Measurements from ENCODE around the gene ABI1.

- TF ChIP-seq CTCF (IDR thresholded peaks at IDR 0.05; ENCODE audit: low read length) (no peak), EZH2 (optimal IDR thresholded peaks at IDR 0.05; ENCODE audit: low read depth, low read length) (no peak)
Measured at GRCh38 chr10:26779176-26779860, 81.4 kb downstream of the ABI1 start.
